Fibroblast of skin of left quadriceps (primary cell): Measurements from ENCODE around the gene PLCL1.

Experiments used
- DNase-seq, 2 experiments: peaks; one replicate each; pipeline ENCODE4 v3.0.0-alpha.2; 2013; ENCODE audit warnings: low read depth in 2 of 2

Gene PLCL1

GRCh38 chr2:198114064-198114463 lies 309.7 kb downstream of the PLCL1 start:
- DNase-seq, result no peak

- DNase-seq, result no peak
Measured at GRCh38 chr2:198115201-198115600, 310.8 kb downstream of the PLCL1 start.

GRCh38 chr2:198116756-198117155 lies 312.4 kb downstream of the PLCL1 start:
- DNase-seq, result peak; percentile 57 to 63

- no peak for DNase-seq
Measured at GRCh38 chr2:198117406-198118041, 313.1 kb downstream of the PLCL1 start.

GRCh38 chr2:198127627-198128026 lies 323.2 kb downstream of the PLCL1 start:
- DNase-seq, result peak; percentile 31 to 35

- DNase-seq, result no peak
Measured at GRCh38 chr2:198129609-198130008, 325.2 kb downstream of the PLCL1 start.

GRCh38 chr2:198134293-198134955 lies 330.0 kb downstream of the PLCL1 start:
- DNase-seq, result no peak

GRCh38 chr2:198135481-198135934 lies 331.1 kb downstream of the PLCL1 start:
- peak in 1 of 2 experiments; percentile 15 for DNase-seq

GRCh38 chr2:198136142-198136541 lies 331.7 kb downstream of the PLCL1 start:
- no peak for DNase-seq

- no peak for DNase-seq
Measured at GRCh38 chr2:198137733-198138132, 333.3 kb downstream of the PLCL1 start.

GRCh38 chr2:198141726-198142125 lies 337.3 kb downstream of the PLCL1 start:
- no peak for DNase-seq

- no peak for DNase-seq
Measured at GRCh38 chr2:198143156-198143555, 338.8 kb downstream of the PLCL1 start.

GRCh38 chr2:198143793-198144192 lies 339.4 kb downstream of the PLCL1 start:
- DNase-seq, result no peak

- DNase-seq, result no peak
Measured at GRCh38 chr2:198144660-198145059, 340.3 kb downstream of the PLCL1 start.

- no peak for DNase-seq
Measured at GRCh38 chr2:198146346-198146940, 342.1 kb downstream of the PLCL1 start.

GRCh38 chr2:198157314-198157713 lies 352.9 kb downstream of the PLCL1 start:
- no peak for DNase-seq

- DNase-seq, result no peak
Measured at GRCh38 chr2:198161151-198161550, 356.8 kb downstream of the PLCL1 start.

GRCh38 chr2:198162276-198162675 lies 357.9 kb downstream of the PLCL1 start:
- DNase-seq, result no peak

GRCh38 chr2:198164843-198165242 lies 360.4 kb downstream of the PLCL1 start:
- DNase-seq, result no peak

GRCh38 chr2:198165289-198165688 lies 360.9 kb downstream of the PLCL1 start:
- no peak for DNase-seq

GRCh38 chr2:198167346-198167745 lies 363.0 kb downstream of the PLCL1 start:
- no peak for DNase-seq

- no peak for DNase-seq
Measured at GRCh38 chr2:198168651-198169050, 364.3 kb downstream of the PLCL1 start.

- no peak for DNase-seq
Measured at GRCh38 chr2:198173242-198173641, 368.8 kb downstream of the PLCL1 start.
